Retinal pigment epithelial cell (primary cell): Measurements from ENCODE around the gene CPNE2.

ENCODE experiments used
- DNase-seq: peaks from one replicate; pipeline ENCODE4 v3.0.0-alpha.2; 2010; ENCODE audit warnings: low read depth
- H3K4me3 ChIP-seq: 2 replicates; pipeline ENCODE4 v1.5.1; 2011; ENCODE audit warnings: mild to moderate bottlenecking, low read length, control low read depth, moderate library complexity
- CTCF ChIP-seq: conservative IDR thresholded peaks from 2 replicates; pipeline ENCODE4 v1.5.1; 2011; ENCODE audit warnings: low read depth, low read length, control low read depth, inconsistent platforms

The CPNE2 gene

GRCh38 chr16:57169327-57169726, 76.9 kb downstream of the CPNE2 start:
- TF ChIP-seq CTCF = no peak
- DNase-seq = no peak
- H3K4me3 ChIP-seq = no peak overlapping the region

- no peak for DNase-seq
- no peak for TF ChIP-seq CTCF
- H3K4me3 ChIP-seq = no peak overlapping the region
Measured at GRCh38 chr16:57172721-57173290, 80.4 kb downstream of the CPNE2 start.

- no peak for TF ChIP-seq CTCF
- no peak for DNase-seq
- no peak overlapping the region for H3K4me3 ChIP-seq
Measured at GRCh38 chr16:57175896-57176295, 83.5 kb downstream of the CPNE2 start.

- TF ChIP-seq CTCF = no peak
- no peak overlapping the region for H3K4me3 ChIP-seq
- DNase-seq = no peak
Measured at GRCh38 chr16:57178196-57178595, 85.8 kb downstream of the CPNE2 start.

- no peak overlapping the region for H3K4me3 ChIP-seq
- DNase-seq = no peak
- no peak for TF ChIP-seq CTCF
Measured at GRCh38 chr16:57178793-57179212, 86.4 kb downstream of the CPNE2 start.

GRCh38 chr16:57179215-57179828, 86.9 kb downstream of the CPNE2 start:
- no peak for TF ChIP-seq CTCF
- H3K4me3 ChIP-seq = no peak overlapping the region
- no peak for DNase-seq

- no peak for DNase-seq
- H3K4me3 ChIP-seq = no peak overlapping the region
- TF ChIP-seq CTCF = no peak
Measured at GRCh38 chr16:57184113-57184512, 91.7 kb downstream of the CPNE2 start.
